Thyroid gland (tissue), 4 donors: ENCODE measurements around the gene SLC38A10.

ENCODE experiments used
- CTCF ChIP-seq, 6 experiments: fragments of 200-600 bp in 3 of 6; fragments of 450-650 bp in 3 of 6; sonication (generic) in 3 of 6; IDR thresholded peaks; one replicate each; pipeline ENCODE4 v1.5.1; 2016 to 2019; ENCODE audit warnings: antibody characterized with exemption in 6 of 6, mild to moderate bottlenecking in 2 of 6, inconsistent platforms in 1 of 6, moderate library complexity in 1 of 6
- POLR2A ChIP-seq, 2 donors: fragments of 450-650 bp; IDR thresholded peaks; one replicate each; pipeline ENCODE4 v1.6.1; 2017; ENCODE audit warnings: antibody characterized with exemption in 2 of 2, mild to moderate bottlenecking in 2 of 2, moderate library complexity in 1 of 2

GRCh38 chr17:81294512-81295030, 536 bp downstream of the SLC38A10 start:
- no peak for TF ChIP-seq CTCF (IDR thresholded peaks at IDR 0.05)
- TF ChIP-seq POLR2A (IDR thresholded peaks at IDR 0.05) = no peak
